Gastrocnemius medialis (tissue), 4 donors: ENCODE measurements around the gene CNTRL. TPM values are rescaled to one million over a fixed set of nuclear protein-coding genes. Genes with fewer than 3 reads are reported as not detected.

Experiments
- ATAC-seq, 2 donors: fragments of 150-250 bp; one replicate each; pipeline ENCODE4 v1.9.1; 2016
- DNase-seq, 2 donors: peaks; one replicate each; pipeline ENCODE4 v3.0.0-alpha.2; 2019
- H3K27ac ChIP-seq, 4 donors: fragments of 200-600 bp; sonication (generic); 1 replicate in 1 of 4; 2 replicates in 3 of 4; pipeline ENCODE4 v1.5.1; 2016 to 2018; ENCODE audit warnings: mild to moderate bottlenecking in 2 of 4, moderate library complexity in 1 of 4
- H3K27me3 ChIP-seq, 3 donors: fragments of 200-600 bp; sonication (generic) in 2 of 3; 1 replicate in 1 of 3; 2 replicates in 2 of 3; pipeline versions ENCODE4 v1.5.1 to v1.6.0; 2016 to 2019; ENCODE audit warnings: mild to moderate bottlenecking in 1 of 3, moderate library complexity in 1 of 3
- H3K36me3 ChIP-seq, 2 donors: fragments of 200-600 bp; sonication (generic) in 1 of 2; one replicate each; pipeline ENCODE4 v1.5.1; 2017 to 2018
- H3K4me1 ChIP-seq, 2 donors: fragments of 200-600 bp; sonication (generic) in 1 of 2; one replicate each; pipeline ENCODE4 v1.5.1; 2016 to 2017; ENCODE audit warnings: mild to moderate bottlenecking in 2 of 2
- H3K4me3 ChIP-seq, 4 donors: fragments of 200-600 bp; sonication (generic) in 3 of 4; 1 replicate in 1 of 4; 2 replicates in 3 of 4; pipeline ENCODE4 v1.5.1; 2016 to 2019; ENCODE audit warnings: mild to moderate bottlenecking in 2 of 4
- H3K9me3 ChIP-seq, 3 donors: fragments of 200-600 bp; sonication (generic) in 2 of 3; 1 replicate in 1 of 3; 2 replicates in 2 of 3; pipeline ENCODE4 v1.5.1; 2016 to 2019
- CTCF ChIP-seq, 5 experiments: fragments of 450-650 bp in 3 of 5; fragments of 200-600 bp in 2 of 5; sonication (generic) in 2 of 5; IDR thresholded peaks in 4 of 5; conservative IDR thresholded peaks in 1 of 5; 1 replicate in 4 of 5; 2 replicates in 1 of 5; pipeline ENCODE4 v1.5.1; 2016 to 2019; ENCODE audit warnings: antibody characterized with exemption in 5 of 5, mild to moderate bottlenecking in 3 of 5, moderate library complexity in 3 of 5
- POLR2A ChIP-seq, 2 donors: fragments of 450-650 bp; IDR thresholded peaks; one replicate each; pipeline ENCODE4 v1.6.1; 2017; ENCODE audit warnings: antibody characterized with exemption in 2 of 2, mild to moderate bottlenecking in 2 of 2, moderate library complexity in 2 of 2
- in situ Hi-C, 4 donors: fragments of 200-750 bp; cut with MboI; loops; one replicate each; pipeline versions ENCODE4 v1.15.0 to v1.8.0; 2017; ENCODE audit warnings: low sequenced_read_pairs in 4 of 4
- intact Hi-C: fragments of 100-400 bp; cut with DNase I; formaldehyde crosslinking; loops from one replicate; pipeline ENCODE4 v1.15.1; 2023; ENCODE audit warnings: low total_unique reads
- total RNA-seq, 4 donors: library from RNA; depleted of rRNA; stranded (reverse); fragments of >200 nt; gene quantifications; one replicate each; pipeline versions ENCODE4 v1.1.0 to v1.2.3, GENCODE V29; 2016

CNTRL gene
- total RNA-seq, 4 donors from 2014 or later, result 1.0 to 3.2 (median 1.6) TPM

GRCh38 chr9:121073038-121073437, 1.7 kb upstream of the CNTRL start:
- peak overlapping the region in 3 of 4 donors; percentile 24 to 81 (median 69) for H3K4me3 ChIP-seq
- H3K27ac ChIP-seq, result peak overlapping the region; percentile 35 to 77 (median 64)
- H3K27me3 ChIP-seq, result peaks cover 10 to 28% (median 20%) of the 10 kb centered on the region in 3 donors
- TF ChIP-seq POLR2A (IDR thresholded peaks at IDR 0.05) (no peak), CTCF (IDR thresholded peaks at IDR 0.05 in 4 of 5, conservative IDR thresholded peaks at IDR 0.05 in 1 of 5) (no peak)
- DNase-seq (peak; percentile 47 to 61), ATAC-seq (peak; percentile 41 to 56)
- intact Hi-C loops (no loop called here), in situ Hi-C loops (loop anchor here in 1 of 4 donors (25.0 kb wide), 1 partner anchor 211 kb away; no protein-coding TSS in a partner anchor)
- no peaks in the 10 kb centered on the region for H3K9me3 ChIP-seq
- H3K4me1 ChIP-seq, result peaks cover 0 to 10% of the 10 kb centered on the region in 2 donors
- no peaks in the 10 kb centered on the region for H3K36me3 ChIP-seq

- TF ChIP-seq CTCF (IDR thresholded peaks at IDR 0.05 in 4 of 5, conservative IDR thresholded peaks at IDR 0.05 in 1 of 5) (no peak), POLR2A (IDR thresholded peaks at IDR 0.05) (no peak)
- peak overlapping the region; percentile 68 to 81 (median 70) for H3K4me3 ChIP-seq
- DNase-seq (no peak), ATAC-seq (peak; percentile 4 to 7)
- H3K36me3 ChIP-seq, result no peaks in the 10 kb centered on the region
- intact Hi-C loops, result loop anchor here (2.0 kb wide), 1 partner anchor 45 kb away; no protein-coding TSS in a partner anchor
- in situ Hi-C loops, result no loop called here
- H3K27me3 ChIP-seq, result peaks cover 10 to 20% (median 14%) of the 10 kb centered on the region in 3 donors
- H3K27ac ChIP-seq, result peak overlapping the region; percentile 66 to 77 (median 74)
- no peaks in the 10 kb centered on the region for H3K9me3 ChIP-seq
- H3K4me1 ChIP-seq, result peaks cover 0 to 10% of the 10 kb centered on the region in 2 donors
Observed at GRCh38 chr9:121075251-121076036, 689 bp downstream of the CNTRL start.

- Histone ChIP-seq H3K36me3 (no peaks in the 10 kb centered on the region), H3K4me1 (no peaks in the 10 kb centered on the region)
- intact Hi-C loops, result no loop called here
Observed at GRCh38 chr9:121082075-121082474, 7.3 kb downstream of the CNTRL start.

GRCh38 chr9:121085661-121086060, 10.9 kb downstream of the CNTRL start:
- Histone ChIP-seq H3K4me3 (no peak overlapping the region), H3K36me3 (no peaks in the 10 kb centered on the region), H3K9me3 (no peaks in the 10 kb centered on the region), H3K4me1 (no peaks in the 10 kb centered on the region), H3K27ac (no peak overlapping the region), H3K27me3 (no peaks in the 10 kb centered on the region)
- no peak for DNase-seq
- intact Hi-C loops (no loop called here), in situ Hi-C loops (no loop called here)
- TF ChIP-seq CTCF (IDR thresholded peaks at IDR 0.05 in 4 of 5, conservative IDR thresholded peaks at IDR 0.05 in 1 of 5) (no peak), POLR2A (IDR thresholded peaks at IDR 0.05) (no peak)
- no peak for ATAC-seq

More at GRCh38 chr9:121082075-121082474, 7.3 kb downstream of the CNTRL start:
- no peaks in the 10 kb centered on the region for H3K9me3 ChIP-seq
- DNase-seq, result no peak
- H3K27me3 ChIP-seq, result no peaks in the 10 kb centered on the region
- in situ Hi-C loops, result no loop called here
- H3K27ac ChIP-seq, result no peak overlapping the region
- no peak for ATAC-seq
- no peak overlapping the region for H3K4me3 ChIP-seq
- no peak for TF ChIP-seq POLR2A (IDR thresholded peaks at IDR 0.05)
- no peak for TF ChIP-seq CTCF (IDR thresholded peaks at IDR 0.05 in 4 of 5, conservative IDR thresholded peaks at IDR 0.05 in 1 of 5)
